Mammary microvascular endothelial cell (primary cell): Measurements from ENCODE around the gene BRINP2. TPM values are rescaled to one million over a fixed set of nuclear protein-coding genes. Genes with fewer than 3 reads are reported as not detected.

ENCODE experiments used
- total RNA-seq: library from RNA; depleted of rRNA; stranded (reverse); fragments of >200 nt; gene quantifications from 2 replicates; pipeline ENCODE4 v1.2.3, GENCODE V29; 2015

Gene BRINP2
- total RNA-seq: not detected in 2 replicates

GRCh38 chr1:177170756-177171535 lies at the start of gene BRINP2:
Gene BRINP2 (plus strand): TSS chr1:177170958. CDS start chr1:177229877, 58,919 bp downstream.

GRCh38 chr1:177164380-177165068 lies 6.2 kb upstream of the BRINP2 start, which contains the start of gene ASTN1:
Gene ASTN1 (minus strand): TSS chr1:177164712. CDS start chr1:177164676, 36 bp downstream.

Other genes starting within 250 kb of the BRINP2 start
- not detected in 2 replicates for gene ASTN1, start 6.2 kb upstream of the BRINP2 start, total RNA-seq